ENCODE results near the gene EPB41L1.

The EPB41L1 gene

DNA sequence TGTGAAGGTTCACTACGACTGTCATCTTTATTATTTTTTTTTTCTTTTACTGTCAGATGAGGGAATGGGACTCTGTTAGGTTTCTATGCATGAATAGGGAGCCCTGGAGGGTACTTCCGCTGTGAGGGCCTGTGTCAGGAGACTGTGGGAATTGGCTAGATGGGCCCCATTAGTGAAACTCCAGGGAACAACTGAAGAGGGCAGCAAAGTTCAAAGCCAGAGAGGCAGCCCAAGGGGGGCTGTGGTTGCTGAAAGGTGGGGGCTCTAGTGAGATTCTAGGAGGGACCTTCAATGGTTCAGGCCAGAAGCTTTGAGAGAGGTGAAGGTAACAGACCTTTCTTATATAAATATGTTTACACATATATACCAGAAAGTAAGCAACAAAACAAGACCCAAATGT lies 13.2 kb upstream of the EPB41L1 start:
- TF ChIP-seq ZNF121 (tag by site-specific recombination; IDR thresholded peaks at IDR 0.05) (no peak), ZNF654 (tag by site-specific recombination; IDR thresholded peaks at IDR 0.05; ENCODE audit: low read depth) (0 out of 2 replicates have a peak, but pooled peaks have one; percentile 10), ZFP41 (tag by site-specific recombination; IDR thresholded peaks at IDR 0.05; ENCODE audit: borderline replicate concordance) (no peak), PATZ1 (tag by site-specific recombination; IDR thresholded peaks at IDR 0.05) (no peak), ZNF202 (tag by site-specific recombination; IDR thresholded peaks at IDR 0.05; ENCODE audit: borderline replicate concordance) (no peak), ZNF621 (tag by site-specific recombination; IDR thresholded peaks at IDR 0.05) (no peak), ZFHX2 (tag by site-specific recombination; conservative IDR thresholded peaks at IDR 0.05) (no peak), ZXDB (tag by site-specific recombination; IDR thresholded peaks at IDR 0.05) (no peak)
- POLR2A ChIA-PET, result no interaction called here

DNA sequence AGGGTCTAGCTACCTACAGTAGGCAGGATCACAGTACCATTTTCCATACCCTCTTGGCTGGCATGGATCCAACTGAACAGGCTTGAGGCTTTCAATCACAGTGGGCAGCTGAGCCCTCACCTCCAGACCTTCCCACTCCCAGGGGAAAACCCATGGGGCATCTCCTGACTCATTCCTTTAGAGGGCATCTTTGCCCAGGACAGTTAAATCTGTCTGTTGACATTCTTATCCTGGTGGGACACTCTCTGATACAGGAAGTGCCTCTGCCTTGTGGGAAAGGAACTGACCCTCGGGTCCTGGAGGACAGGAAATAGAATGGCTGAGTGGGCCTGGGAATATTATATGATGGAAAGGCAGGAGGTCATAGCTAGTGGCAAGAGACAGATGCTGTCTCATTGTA lies 10.2 kb upstream of the EPB41L1 start:
- TF ChIP-seq HOXA7 (CRISPR knock-in tag; IDR thresholded peaks at IDR 0.05; ENCODE audit: borderline replicate concordance), result no peak
- TF ChIP-seq ZNF140 (tag by site-specific recombination; IDR thresholded peaks at IDR 0.05), result no peak
- no peak for TF ChIP-seq PRDM2 (tag by site-specific recombination; IDR thresholded peaks at IDR 0.05; ENCODE audit: borderline replicate concordance)
- TF ChIP-seq SCRT2 (tag by site-specific recombination; IDR thresholded peaks at IDR 0.05), result no peak
- TF ChIP-seq ZNF133 (tag by site-specific recombination; IDR thresholded peaks at IDR 0.05), result no peak
- TF ChIP-seq ZNF155 (tag by site-specific recombination; IDR thresholded peaks at IDR 0.05), result no peak
- TF ChIP-seq PRDM10 (tag by site-specific recombination; IDR thresholded peaks at IDR 0.05), result no peak
- TF ChIP-seq EGR2 (tag by site-specific recombination; IDR thresholded peaks at IDR 0.05; ENCODE audit: low read depth), result 0 out of 2 replicates have a peak, but pooled peaks have one; percentile 16
- TF ChIP-seq ZNF610 (tag by site-specific recombination; IDR thresholded peaks at IDR 0.05; ENCODE audit: borderline replicate concordance), result no peak
- 0 out of 2 replicates have a peak, but pooled peaks have one; percentile 37 for TF ChIP-seq ZIC2 (tag by site-specific recombination; IDR thresholded peaks at IDR 0.05)
- no peak for TF ChIP-seq ZNF292 (tag by site-specific recombination; IDR thresholded peaks at IDR 0.05; ENCODE audit: borderline replicate concordance, low read depth)
- TF ChIP-seq ZNF510 (tag by site-specific recombination; IDR thresholded peaks at IDR 0.05; ENCODE audit: insufficient replicate concordance), result no peak
- no peak for TF ChIP-seq ZNF792 (tag by site-specific recombination; IDR thresholded peaks at IDR 0.05)
- H3K27ac ChIP-seq (ENCODE audit: extremely low read depth, low read depth, low read length), result no peak overlapping the region
- H3K36me3 ChIP-seq (ENCODE audit: control insufficient read depth in 2 of 2, insufficient read depth in 1 of 2, low read length in 2 of 2), result no peaks in the 10 kb centered on the region
- no peak overlapping the region for H3K4me3 ChIP-seq (ENCODE audit: low read depth, low read length)
- H3K4me1 ChIP-seq (ENCODE audit: control insufficient read depth, insufficient read depth, low read length), result no peaks in the 10 kb centered on the region
- H3K9me3 ChIP-seq (ENCODE audit: control insufficient read depth, insufficient read depth, low read depth, low read length), result no peaks in the 10 kb centered on the region
- ChIA-PET CTCF (interaction anchor here (1.0 to 14.5 kb wide), 3 partner anchors 12 to 189 kb away, joined by 3 to 308 read pairs (median 31); no protein-coding TSS in a partner anchor), POLR2A (no interaction called here)

More for the DNA sequence above, 13.2 kb upstream of the EPB41L1 start:
- Histone ChIP-seq H3K9me3 (ENCODE audit: control insufficient read depth, insufficient read depth, low read depth, low read length) (no peaks in the 10 kb centered on the region), H3K36me3 (ENCODE audit: control insufficient read depth in 2 of 2, insufficient read depth in 1 of 2, low read length in 2 of 2) (no peaks in the 10 kb centered on the region), H3K27ac (ENCODE audit: extremely low read depth, low read depth, low read length) (no peak overlapping the region), H3K4me1 (ENCODE audit: control insufficient read depth, insufficient read depth, low read length) (no peaks in the 10 kb centered on the region), H3K4me3 (ENCODE audit: low read depth, low read length) (no peak overlapping the region)
- CTCF ChIA-PET, result interaction anchor here (0.7 to 14.5 kb wide), 3 partner anchors 40 to 148 kb away, joined by 3 to 308 read pairs (median 4); no protein-coding TSS in a partner anchor
